ENCODE measurements around the gene CYP4F12.
"Not testable (repeated sequence)": the region's sequence is repeated elsewhere in the genome, so short reads cannot be mapped to it uniquely, and the experiment has no call there.

CYP4F12 gene

GRCh38 chr19:15650123-15650522 is 22.8 kb upstream of the CYP4F12 start:
- DNase-seq (ENCODE audit: low read depth), result not testable (repeated sequence)

- no peak for DNase-seq (ENCODE audit: low read depth)
Observed at GRCh38 chr19:15651791-15652190, 21.1 kb upstream of the CYP4F12 start.

GRCh38 chr19:15652559-15653278 is 20.2 kb upstream of the CYP4F12 start:
- DNase-seq (ENCODE audit: low read depth), result no peak

GRCh38 chr19:15656467-15656866 is 16.4 kb upstream of the CYP4F12 start:
- DNase-seq (ENCODE audit: low read depth), result no peak

GRCh38 chr19:15663247-15663646 is 9.6 kb upstream of the CYP4F12 start:
- no peak for DNase-seq (ENCODE audit: low read depth)

DNA sequence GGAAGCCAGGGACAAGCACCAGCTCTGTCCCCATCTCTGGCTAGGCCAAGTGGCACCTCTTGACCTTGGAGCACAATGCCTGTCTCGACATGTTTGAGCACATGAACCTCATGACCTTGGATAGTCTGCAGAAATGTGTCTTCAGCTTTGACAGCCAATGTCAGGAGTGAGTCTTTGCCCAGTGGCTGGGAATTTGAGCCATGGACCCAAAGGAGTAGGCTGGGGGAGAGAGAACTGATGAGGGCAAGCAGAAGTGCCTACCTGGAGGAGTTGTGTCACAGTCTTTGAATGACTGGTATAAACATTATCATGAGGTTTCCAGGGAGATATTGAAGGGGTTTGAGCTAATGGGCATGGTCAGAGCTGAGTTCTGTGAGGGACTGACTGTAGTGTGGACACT is 6.7 kb upstream of the CYP4F12 start:
- no peak for DNase-seq (ENCODE audit: low read depth)

DNA sequence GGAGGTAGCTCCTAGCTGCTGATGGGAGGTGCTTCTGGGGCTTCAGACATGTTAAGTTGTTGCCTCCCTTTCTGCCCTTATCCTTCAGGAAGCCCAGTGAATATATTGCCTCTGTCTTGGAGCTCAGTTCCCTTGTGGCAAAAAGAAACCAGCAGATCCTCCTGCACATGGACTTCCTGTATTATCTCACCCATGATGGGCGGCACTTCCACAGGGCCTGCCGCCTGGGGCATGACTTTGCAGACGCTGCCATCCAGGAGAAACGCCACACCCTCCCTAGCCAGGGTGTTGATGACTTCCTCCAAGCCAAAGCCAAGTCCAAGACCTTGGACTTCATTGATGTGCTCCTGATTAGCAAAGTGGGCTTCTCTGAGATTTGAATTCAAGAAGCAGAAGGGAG is 6.0 kb upstream of the CYP4F12 start:
- DNase-seq (ENCODE audit: low read depth), result no peak

- no peak for DNase-seq (ENCODE audit: low read depth)
Observed at GRCh38 chr19:15669440-15669839, 3.4 kb upstream of the CYP4F12 start.

GRCh38 chr19:15669891-15670290 is 3.0 kb upstream of the CYP4F12 start:
- DNase-seq (ENCODE audit: low read depth), result no peak

DNA sequence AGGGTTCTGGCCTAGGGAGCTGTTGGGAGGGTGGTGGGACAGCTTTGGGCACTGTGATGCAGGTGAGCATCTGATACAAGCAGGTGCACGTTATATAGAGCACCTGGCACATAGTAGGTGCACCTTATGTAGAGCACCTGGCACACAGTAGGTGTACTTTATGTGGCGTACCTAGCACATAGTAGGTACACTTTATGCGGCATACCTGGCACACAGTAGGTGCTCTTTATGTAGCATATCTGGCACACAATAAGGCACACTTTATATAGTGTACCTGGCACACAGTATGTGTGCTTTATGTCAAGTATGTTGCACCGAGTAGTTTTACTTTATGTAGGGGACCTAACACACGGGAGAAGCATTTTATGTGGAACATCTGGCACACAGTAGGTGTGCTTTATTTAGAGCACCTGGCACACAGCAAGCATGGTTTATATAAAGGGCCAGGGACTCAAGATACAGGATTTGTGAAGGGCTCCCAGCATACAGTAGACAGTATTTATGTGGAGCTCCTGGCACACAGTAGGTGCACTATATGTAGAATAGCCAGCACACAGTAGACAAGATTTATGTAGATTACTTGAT is 1.6 kb upstream of the CYP4F12 start:
- DNase-seq (ENCODE audit: low read depth), result no peak

GRCh38 chr19:15671891-15672579 is 852 bp upstream of the CYP4F12 start:
- no peak for DNase-seq (ENCODE audit: low read depth)

GRCh38 chr19:15673176-15673654 is 328 bp downstream of the CYP4F12 start:
- no peak for DNase-seq (ENCODE audit: low read depth)

- no peak for DNase-seq (ENCODE audit: low read depth)
Observed at GRCh38 chr19:15675560-15675959, 2.7 kb downstream of the CYP4F12 start.

- DNase-seq (ENCODE audit: low read depth), result no peak
Observed at GRCh38 chr19:15679089-15679488, 6.2 kb downstream of the CYP4F12 start.

DNA sequence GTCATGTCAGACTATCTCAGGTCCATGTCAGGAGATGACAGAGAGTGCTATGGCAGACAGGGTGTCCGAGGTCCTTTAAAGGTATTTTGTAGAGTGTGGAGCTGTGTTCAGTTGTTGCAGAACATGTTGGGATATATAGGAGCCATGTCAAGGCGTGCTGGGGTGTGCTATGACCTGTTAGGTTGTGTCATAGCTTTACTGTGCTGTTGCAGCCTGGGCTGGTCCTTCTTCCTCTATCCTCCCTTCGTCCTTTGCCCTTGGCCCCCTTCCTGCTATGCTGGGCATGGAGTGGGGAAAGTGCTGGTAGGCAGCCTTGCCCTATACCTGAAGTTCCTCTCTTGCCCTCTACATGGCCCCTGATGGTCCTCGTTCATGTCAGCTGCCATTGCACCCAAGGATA is 7.0 kb downstream of the CYP4F12 start:
- not testable (repeated sequence) for DNase-seq (ENCODE audit: low read depth)

GRCh38 chr19:15680478-15681322 is 7.8 kb downstream of the CYP4F12 start:
- DNase-seq (ENCODE audit: low read depth), result no peak

DNA sequence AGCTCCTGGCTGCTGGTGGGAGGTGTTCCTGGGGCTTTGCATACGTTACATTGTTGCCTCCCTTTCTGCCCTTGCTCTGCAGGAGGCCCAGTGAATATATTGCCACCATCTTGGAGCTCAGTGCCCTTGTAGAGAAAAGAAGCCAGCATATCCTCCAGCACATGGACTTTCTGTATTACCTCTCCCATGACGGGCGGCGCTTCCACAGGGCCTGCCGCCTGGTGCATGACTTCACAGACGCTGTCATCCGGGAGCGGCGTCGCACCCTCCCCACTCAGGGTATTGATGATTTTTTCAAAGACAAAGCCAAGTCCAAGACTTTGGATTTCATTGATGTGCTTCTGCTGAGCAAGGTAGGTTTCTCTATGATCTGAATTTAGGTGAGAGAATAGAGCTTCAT is 10.5 kb downstream of the CYP4F12 start:
- DNase-seq (ENCODE audit: low read depth), result no peak

GRCh38 chr19:15684828-15685227 is 11.9 kb downstream of the CYP4F12 start:
- no peak for DNase-seq (ENCODE audit: low read depth)

DNA sequence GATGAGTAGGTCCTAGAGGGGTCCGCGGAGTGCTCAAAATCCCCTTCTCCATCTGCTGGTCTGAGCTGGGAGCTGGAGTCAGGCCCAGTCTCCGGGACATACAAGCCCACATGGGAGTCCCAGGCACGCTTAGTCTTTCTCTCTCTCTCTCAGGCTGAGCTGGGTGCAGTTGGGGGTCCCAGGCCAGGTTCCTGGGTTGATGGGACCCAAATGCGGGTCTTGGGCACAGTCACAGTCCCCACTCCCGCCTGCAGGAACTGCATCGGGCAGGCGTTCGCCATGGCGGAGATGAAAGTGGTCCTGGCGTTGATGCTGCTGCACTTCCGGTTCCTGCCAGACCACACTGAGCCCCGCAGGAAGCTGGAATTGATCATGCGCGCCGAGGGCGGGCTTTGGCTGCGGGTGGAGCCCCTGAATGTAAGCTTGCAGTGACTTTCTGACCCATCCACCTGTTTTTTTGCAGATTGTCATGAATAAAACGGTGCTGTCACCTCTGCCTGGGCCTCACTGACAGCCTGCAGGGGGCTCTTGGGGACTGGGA is 23.8 kb downstream of the CYP4F12 start:
- DNase-seq (ENCODE audit: low read depth), result no peak

- DNase-seq (ENCODE audit: low read depth), result no peak
Observed at GRCh38 chr19:15701757-15702533, 29.1 kb downstream of the CYP4F12 start.

- DNase-seq (ENCODE audit: low read depth), result no peak
Observed at GRCh38 chr19:15702534-15702930, 29.6 kb downstream of the CYP4F12 start.
